Activated CD4-positive, CD25-positive, alpha-beta regulatory T cell treated with anti-CD3 and anti-CD28 coated beads, Interleukin-2, amount 50 U/mL, for 16 hours (primary cell): Measurements from ENCODE around the gene ADGRG3.

ENCODE experiments used
- DNase-seq: peaks from one replicate; pipeline ENCODE4 v3.0.0-alpha.2; 2020; ENCODE audit warnings: low read depth, low spot score

The ADGRG3 gene

GRCh38 chr16:57679767-57680482, 11.8 kb downstream of the ADGRG3 start:
- no peak for DNase-seq

- no peak for DNase-seq
Observed at GRCh38 chr16:57680842-57681375, 12.8 kb downstream of the ADGRG3 start.

GRCh38 chr16:57681950-57682728, 14.0 kb downstream of the ADGRG3 start:
- no peak for DNase-seq

- DNase-seq: no peak
Observed at GRCh38 chr16:57682809-57683635, 14.9 kb downstream of the ADGRG3 start.

GRCh38 chr16:57683636-57684545, 15.8 kb downstream of the ADGRG3 start:
- no peak for DNase-seq

- DNase-seq: no peak
Observed at GRCh38 chr16:57684626-57685358, 16.7 kb downstream of the ADGRG3 start.

- DNase-seq: no peak
Observed at GRCh38 chr16:57685633-57686032, 17.5 kb downstream of the ADGRG3 start.

GRCh38 chr16:57686577-57686976, 18.5 kb downstream of the ADGRG3 start:
- DNase-seq: no peak

GRCh38 chr16:57687363-57687929, 19.3 kb downstream of the ADGRG3 start:
- DNase-seq: no peak

GRCh38 chr16:57688487-57688986, 20.4 kb downstream of the ADGRG3 start:
- no peak for DNase-seq

- no peak for DNase-seq
Observed at GRCh38 chr16:57688987-57689761, 21.1 kb downstream of the ADGRG3 start.

- no peak for DNase-seq
Observed at GRCh38 chr16:57689762-57690558, 21.9 kb downstream of the ADGRG3 start.

- no peak for DNase-seq
Observed at GRCh38 chr16:57690782-57691471, 22.8 kb downstream of the ADGRG3 start.

GRCh38 chr16:57692636-57693035, 24.5 kb downstream of the ADGRG3 start:
- no peak for DNase-seq

- no peak for DNase-seq
Observed at GRCh38 chr16:57693550-57693949, 25.4 kb downstream of the ADGRG3 start.

GRCh38 chr16:57694231-57694724, 26.2 kb downstream of the ADGRG3 start:
- no peak for DNase-seq
